Mesendoderm (in vitro differentiated cells): Measurements from ENCODE around the gene RAB31.

Source experiments
- DNase-seq: peaks from one replicate; pipeline ENCODE4 v3.0.0; 2013
- H2AK5ac ChIP-seq: 2 replicates; pipeline ENCODE4 v1.6.1; 2013; ENCODE audit warnings: low read length, inconsistent platforms
- H2BK120ac ChIP-seq: 2 replicates; pipeline ENCODE4 v1.6.1; 2013; ENCODE audit warnings: low read depth, mild to moderate bottlenecking, low read length, moderate library complexity, mixed read lengths
- H2BK15ac ChIP-seq: replicated peaks from 2 replicates; pipeline ENCODE4 v1.6.1; 2013; ENCODE audit warnings: low read depth, mild to moderate bottlenecking, moderate library complexity
- H2BK5ac ChIP-seq: 2 replicates; pipeline ENCODE4 v1.6.1; 2013; ENCODE audit warnings: low read length, inconsistent platforms
- H3K18ac ChIP-seq: 2 replicates; pipeline ENCODE4 v1.6.1; 2013; ENCODE audit warnings: mild to moderate bottlenecking, low read length, mixed read lengths
- H3K23ac ChIP-seq: one replicate; pipeline ENCODE4 v1.6.1; 2013; ENCODE audit warnings: low read length
- H3K27ac ChIP-seq: 2 replicates; pipeline ENCODE4 v1.5.1; 2013; ENCODE audit warnings: low read depth, mild to moderate bottlenecking, inconsistent platforms, low read length, moderate library complexity
- H3K27me3 ChIP-seq: 2 replicates; pipeline ENCODE4 v1.6.1; 2013; ENCODE audit warnings: low read length, control low read depth, mild to moderate bottlenecking, inconsistent platforms; ENCODE audit not compliant: insufficient read depth, poor library complexity
- H3K36me3 ChIP-seq: 2 replicates; pipeline ENCODE4 v1.6.1; 2013; ENCODE audit warnings: low read length, inconsistent platforms; ENCODE audit not compliant: control insufficient read depth, insufficient read depth
- H3K4ac ChIP-seq: one replicate; pipeline ENCODE4 v1.6.1; 2013; ENCODE audit warnings: low read depth, mild to moderate bottlenecking, low read length, moderate library complexity
- H3K4me1 ChIP-seq: 2 replicates; pipeline ENCODE4 v1.6.1; 2013; ENCODE audit warnings: low read depth, low read length, inconsistent platforms; ENCODE audit not compliant: control insufficient read depth
- H3K4me2 ChIP-seq: 2 replicates; pipeline ENCODE4 v1.6.1; 2013; ENCODE audit warnings: low read length
- H3K4me3 ChIP-seq: 2 replicates; pipeline ENCODE4 v1.5.1; 2013; ENCODE audit warnings: mild to moderate bottlenecking, low read length
- H3K56ac ChIP-seq: one replicate; pipeline ENCODE4 v1.6.1; 2013; ENCODE audit warnings: low read length
- H3K79me1 ChIP-seq: 2 replicates; pipeline ENCODE4 v1.6.1; 2013; ENCODE audit warnings: low read length, inconsistent platforms
- H3K79me2 ChIP-seq: 2 replicates; pipeline ENCODE4 v1.6.1; 2013; ENCODE audit warnings: mild to moderate bottlenecking, low read length; ENCODE audit not compliant: control insufficient read depth, insufficient read depth
- H3K9ac ChIP-seq: 2 replicates; pipeline ENCODE4 v1.6.1; 2013; ENCODE audit warnings: low read length, inconsistent platforms
- H4K5ac ChIP-seq: one replicate; pipeline ENCODE4 v1.6.1; 2013; ENCODE audit warnings: low read length
- H4K8ac ChIP-seq: one replicate; pipeline ENCODE4 v1.6.1; 2013; ENCODE audit warnings: low read depth, mild to moderate bottlenecking, control low read depth, low read length, moderate library complexity
- WGBS: extraction: QIAGEN DNeasy Blood & Tissue Kit; methylation state at CpG from one replicate; pipeline ENCODE4 v1.1.7; 2013; ENCODE audit warnings: low lambda C conversion rate, missing lambda C conversion rate; ENCODE audit not compliant: insufficient coverage; ENCODE audit errors: extremely low coverage; 5-methylcytosine and 5-hydroxymethylcytosine counted together

RAB31 gene

DNA sequence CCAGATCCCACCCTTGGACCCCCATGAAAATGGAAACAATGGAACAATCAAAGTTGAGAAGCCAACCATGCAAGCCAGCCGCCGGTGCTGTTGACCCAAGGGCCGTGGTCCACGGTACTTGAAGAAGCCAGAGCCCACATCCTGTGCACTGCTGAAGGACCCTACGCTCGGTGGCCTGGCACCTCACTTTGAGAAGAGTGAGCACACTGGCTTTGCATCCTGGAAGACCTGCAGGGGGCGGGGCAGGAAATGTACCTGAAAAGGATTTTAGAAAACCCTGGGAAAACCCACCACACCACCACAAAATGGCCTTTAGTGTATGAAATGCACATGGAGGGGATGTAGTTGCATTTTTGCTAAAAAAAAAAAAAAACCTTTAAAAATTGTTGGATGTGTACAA is 151.1 kb downstream of the RAB31 start:
- Histone ChIP-seq H3K27ac (no peak overlapping the region), H3K18ac (no peak overlapping the region), H3K36me3 (no peaks in the 10 kb centered on the region), H2AK5ac (no peak overlapping the region), H3K9ac (no peak overlapping the region), H4K5ac (no peak overlapping the region), H3K79me1 (no peaks in the 10 kb centered on the region), H3K27me3 (no peaks in the 10 kb centered on the region), H3K4me2 (no peak overlapping the region), H4K8ac (no peak overlapping the region), H3K4ac (no peak overlapping the region), H2BK15ac (no peak overlapping the region), H3K23ac (no peak overlapping the region), H3K4me1 (no peaks in the 10 kb centered on the region), H3K4me3 (no peak overlapping the region), H3K56ac (no peak overlapping the region), H3K79me2 (no peaks in the 10 kb centered on the region), H2BK5ac (no peak overlapping the region), H2BK120ac (no peak overlapping the region)
- DNase-seq = no peak
- no CpG with 5 or more reads among the region's 7 CpGs for WGBS

DNA sequence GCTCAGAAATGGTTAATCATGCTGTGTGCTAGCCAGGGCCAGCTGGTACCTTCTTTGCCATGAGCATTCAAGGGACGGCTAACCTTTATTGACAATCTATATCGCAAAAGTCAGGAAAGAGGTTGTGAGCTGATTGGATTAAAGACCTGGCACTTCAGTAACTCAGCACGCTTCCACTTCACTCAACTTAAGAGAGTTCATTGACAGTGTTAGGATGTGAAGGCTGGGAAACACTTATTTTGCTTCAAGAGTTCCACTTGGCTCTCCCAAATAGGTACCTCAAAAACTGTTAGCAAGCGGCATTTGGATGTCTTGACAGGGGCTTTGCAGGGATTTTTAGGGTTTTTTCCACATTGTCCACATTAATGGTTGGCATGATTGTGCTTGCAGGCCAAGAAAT is 152.6 kb downstream of the RAB31 start:
- Histone ChIP-seq H3K56ac (no peak overlapping the region), H2BK120ac (no peak overlapping the region), H4K5ac (no peak overlapping the region)

DNA sequence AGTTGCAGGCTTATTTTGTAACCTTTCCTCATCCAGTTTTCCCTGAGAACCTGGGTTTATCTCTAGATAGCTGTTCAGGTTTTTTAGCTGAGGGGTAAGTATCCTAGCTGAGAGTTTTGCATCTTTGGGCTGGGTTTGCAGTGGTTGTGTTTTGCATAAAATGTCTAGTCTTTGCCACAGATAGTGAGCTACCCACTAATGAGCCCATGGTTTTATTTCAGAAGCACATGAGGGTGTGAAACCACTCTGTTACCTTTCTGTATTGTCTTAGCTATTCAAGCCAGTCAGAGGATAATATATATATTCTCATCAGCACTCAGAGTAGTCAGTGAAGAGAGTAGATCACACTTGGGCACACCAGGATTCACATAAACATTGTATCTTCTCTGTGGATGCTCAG is 153.1 kb downstream of the RAB31 start:
- H3K4me1 ChIP-seq = no peaks in the 10 kb centered on the region
- no peak overlapping the region for H3K4me3 ChIP-seq
- H2AK5ac ChIP-seq = no peak overlapping the region
- H2BK120ac ChIP-seq = no peak overlapping the region
- no peaks in the 10 kb centered on the region for H3K36me3 ChIP-seq
- no peak for DNase-seq
- H3K56ac ChIP-seq = no peak overlapping the region
- H3K27me3 ChIP-seq = no peaks in the 10 kb centered on the region
- H2BK15ac ChIP-seq = no peak overlapping the region
- H3K4me2 ChIP-seq = no peak overlapping the region
- H3K23ac ChIP-seq = no peak overlapping the region
- no peaks in the 10 kb centered on the region for H3K79me1 ChIP-seq
- no peak overlapping the region for H3K4ac ChIP-seq
- H3K79me2 ChIP-seq = no peaks in the 10 kb centered on the region
- no peak overlapping the region for H3K27ac ChIP-seq
- H3K18ac ChIP-seq = no peak overlapping the region
- H4K8ac ChIP-seq = no peak overlapping the region
- H4K5ac ChIP-seq = no peak overlapping the region
- H3K9ac ChIP-seq = no peak overlapping the region
- no peak overlapping the region for H2BK5ac ChIP-seq

More for the DNA sequence above, 152.6 kb downstream of the RAB31 start:
- no peak overlapping the region for H3K4me2 ChIP-seq
- H3K9ac ChIP-seq = no peak overlapping the region
- H3K18ac ChIP-seq = no peak overlapping the region
- no peak overlapping the region for H3K27ac ChIP-seq
- H3K4me1 ChIP-seq = no peaks in the 10 kb centered on the region
- H4K8ac ChIP-seq = no peak overlapping the region
- DNase-seq = no peak
- no peaks in the 10 kb centered on the region for H3K79me1 ChIP-seq
- H3K36me3 ChIP-seq = no peaks in the 10 kb centered on the region
- no peak overlapping the region for H2AK5ac ChIP-seq
- H3K23ac ChIP-seq = no peak overlapping the region
- no peak overlapping the region for H3K4me3 ChIP-seq
- H2BK5ac ChIP-seq = no peak overlapping the region
- no peaks in the 10 kb centered on the region for H3K79me2 ChIP-seq
- no peaks in the 10 kb centered on the region for H3K27me3 ChIP-seq
- H2BK15ac ChIP-seq = no peak overlapping the region
- H3K4ac ChIP-seq = no peak overlapping the region
- no CpG with 5 or more reads among the region's 4 CpGs for WGBS

DNA sequence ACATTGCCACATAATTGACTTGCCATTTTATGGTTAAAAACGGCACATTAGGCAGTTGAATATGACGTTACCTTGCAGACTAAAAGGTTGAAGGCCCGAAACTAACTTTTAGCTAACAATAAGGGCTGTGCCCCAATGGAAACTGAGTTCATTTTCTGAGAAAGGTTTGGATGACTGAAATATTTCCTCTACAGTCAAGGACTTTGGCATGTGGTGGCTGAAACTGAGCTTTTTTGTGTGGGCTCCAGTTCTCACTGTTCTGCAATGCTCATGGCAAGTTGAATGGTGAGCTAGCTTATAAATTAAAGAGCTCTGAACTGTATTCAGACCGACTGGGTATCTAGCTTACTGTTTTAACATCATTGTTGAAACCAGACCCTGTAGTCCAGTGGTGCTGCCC is 153.8 kb downstream of the RAB31 start:
- Histone ChIP-seq H3K4ac (no peak overlapping the region), H2BK15ac (no peak overlapping the region), H4K8ac (no peak overlapping the region), H3K56ac (no peak overlapping the region), H3K36me3 (no peaks in the 10 kb centered on the region), H3K27me3 (no peaks in the 10 kb centered on the region), H3K27ac (no peak overlapping the region), H2BK5ac (no peak overlapping the region), H2BK120ac (no peak overlapping the region), H3K79me1 (no peaks in the 10 kb centered on the region), H2AK5ac (no peak overlapping the region), H3K4me3 (no peak overlapping the region), H3K4me2 (no peak overlapping the region), H3K18ac (no peak overlapping the region), H3K79me2 (no peaks in the 10 kb centered on the region), H3K4me1 (no peaks in the 10 kb centered on the region), H3K23ac (no peak overlapping the region), H4K5ac (no peak overlapping the region), H3K9ac (no peak overlapping the region)
- DNase-seq = no peak
- WGBS = no CpG with 5 or more reads among the region's 4 CpGs

DNA sequence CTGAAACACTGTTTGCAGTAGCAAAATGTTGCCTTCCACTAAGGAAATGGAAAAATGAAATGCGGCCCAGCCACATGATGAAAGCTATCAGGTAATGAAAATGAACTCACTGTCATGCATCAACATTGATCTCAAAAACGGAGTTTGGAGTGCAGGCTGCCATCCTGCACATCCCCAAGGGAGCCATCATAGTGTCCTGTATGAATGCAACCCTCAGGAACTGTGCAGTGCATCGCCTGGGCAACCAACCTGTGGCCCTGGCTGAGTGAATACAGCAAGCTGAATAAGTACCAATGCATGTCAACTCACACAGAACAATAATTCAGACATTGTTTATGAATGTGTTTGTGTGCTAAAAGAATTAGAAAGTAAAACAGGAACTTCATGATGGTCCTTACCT is 154.6 kb downstream of the RAB31 start:
- no peak overlapping the region for H3K23ac ChIP-seq
- no CpG with 5 or more reads among the region's 3 CpGs for WGBS
- no peak overlapping the region for H2BK15ac ChIP-seq
- DNase-seq = no peak
- no peak overlapping the region for H2AK5ac ChIP-seq
- no peak overlapping the region for H4K8ac ChIP-seq
- H3K79me1 ChIP-seq = no peaks in the 10 kb centered on the region
- H3K4ac ChIP-seq = no peak overlapping the region
- H3K56ac ChIP-seq = no peak overlapping the region
- H3K36me3 ChIP-seq = no peaks in the 10 kb centered on the region
- H3K4me3 ChIP-seq = no peak overlapping the region
- H3K27ac ChIP-seq = no peak overlapping the region
- H3K18ac ChIP-seq = no peak overlapping the region
- no peak overlapping the region for H3K9ac ChIP-seq
- no peaks in the 10 kb centered on the region for H3K27me3 ChIP-seq
- no peak overlapping the region for H4K5ac ChIP-seq
- H3K79me2 ChIP-seq = no peaks in the 10 kb centered on the region
- no peak overlapping the region for H3K4me2 ChIP-seq
- H3K4me1 ChIP-seq = no peaks in the 10 kb centered on the region
- no peak overlapping the region for H2BK120ac ChIP-seq
- no peak overlapping the region for H2BK5ac ChIP-seq

DNA sequence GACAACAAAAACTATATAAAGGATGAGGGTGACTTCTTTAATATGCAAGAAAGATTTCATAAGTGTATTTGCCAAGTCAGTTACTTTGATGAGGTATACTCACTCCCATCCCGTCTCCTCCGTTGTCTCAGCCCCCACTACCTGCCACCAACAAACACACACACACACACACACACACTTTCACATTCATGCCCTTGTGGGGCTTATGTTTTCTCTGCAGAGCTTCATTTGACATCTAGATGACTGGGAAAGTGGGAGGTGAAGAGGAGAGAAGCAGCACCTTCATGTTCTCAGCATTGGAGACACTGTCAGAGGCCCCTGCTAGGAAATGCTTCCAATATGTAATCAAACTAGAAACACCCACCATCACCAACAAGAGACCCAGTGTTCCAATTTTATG is 155.2 kb downstream of the RAB31 start:
- H3K9ac ChIP-seq = no peak overlapping the region
- no CpG with 5 or more reads among the region's 2 CpGs for WGBS
- no peaks in the 10 kb centered on the region for H3K79me2 ChIP-seq
- H3K27me3 ChIP-seq = no peaks in the 10 kb centered on the region
- DNase-seq = no peak
- H2BK5ac ChIP-seq = no peak overlapping the region
- no peak overlapping the region for H3K4me2 ChIP-seq
- H2BK120ac ChIP-seq = no peak overlapping the region
- no peak overlapping the region for H3K23ac ChIP-seq
- H3K18ac ChIP-seq = no peak overlapping the region
- no peak overlapping the region for H4K5ac ChIP-seq
- no peak overlapping the region for H3K4me3 ChIP-seq
- no peak overlapping the region for H3K4ac ChIP-seq
- no peaks in the 10 kb centered on the region for H3K36me3 ChIP-seq
- H3K27ac ChIP-seq = no peak overlapping the region
- H3K56ac ChIP-seq = no peak overlapping the region
- no peak overlapping the region for H2BK15ac ChIP-seq
- H3K79me1 ChIP-seq = no peaks in the 10 kb centered on the region
- no peak overlapping the region for H2AK5ac ChIP-seq
- no peak overlapping the region for H4K8ac ChIP-seq
- H3K4me1 ChIP-seq = no peaks in the 10 kb centered on the region
